ENCODE measurements around the gene MEGF10.
A peak's percentile ranks its signal among the peaks of the same experiment; 100 is the strongest.

Gene MEGF10

GRCh38 chr5:127418367-127418766 lies 127.8 kb downstream of the MEGF10 start:
- no peak for TF ChIP-seq GATA3 (IDR thresholded peaks at IDR 0.05; ENCODE audit: low read depth, low read length)
- no peak for TF ChIP-seq GATA2 (IDR thresholded peaks at IDR 0.05; ENCODE audit: low read depth, low read length)

GRCh38 chr5:127418974-127419682 lies 128.5 kb downstream of the MEGF10 start:
- TF ChIP-seq GATA2 (IDR thresholded peaks at IDR 0.05; ENCODE audit: low read depth, low read length) (no peak), GATA3 (IDR thresholded peaks at IDR 0.05; ENCODE audit: low read depth, low read length) (no peak)

GRCh38 chr5:127419683-127420257 lies 129.2 kb downstream of the MEGF10 start:
- TF ChIP-seq GATA3 (IDR thresholded peaks at IDR 0.05; ENCODE audit: low read depth, low read length), result no peak
- no peak for TF ChIP-seq GATA2 (IDR thresholded peaks at IDR 0.05; ENCODE audit: low read depth, low read length)

- TF ChIP-seq GATA2 (IDR thresholded peaks at IDR 0.05; ENCODE audit: low read depth, low read length) (no peak), GATA3 (IDR thresholded peaks at IDR 0.05; ENCODE audit: low read depth, low read length) (no peak)
Measured at GRCh38 chr5:127420758-127421157, 130.2 kb downstream of the MEGF10 start.

- TF ChIP-seq GATA3 (IDR thresholded peaks at IDR 0.05; ENCODE audit: low read depth, low read length) (no peak), GATA2 (IDR thresholded peaks at IDR 0.05; ENCODE audit: low read depth, low read length) (no peak)
Measured at GRCh38 chr5:127421471-127421870, 130.9 kb downstream of the MEGF10 start.

GRCh38 chr5:127423173-127423798 lies 132.7 kb downstream of the MEGF10 start:
- no peak for TF ChIP-seq GATA2 (IDR thresholded peaks at IDR 0.05; ENCODE audit: low read depth, low read length)
- no peak for TF ChIP-seq GATA3 (IDR thresholded peaks at IDR 0.05; ENCODE audit: low read depth, low read length)

- no peak for TF ChIP-seq GATA2 (IDR thresholded peaks at IDR 0.05; ENCODE audit: low read depth, low read length)
- TF ChIP-seq GATA3 (IDR thresholded peaks at IDR 0.05; ENCODE audit: low read depth, low read length), result no peak
Measured at GRCh38 chr5:127425037-127425436, 134.4 kb downstream of the MEGF10 start.

- peak; percentile 12; the same call in 1 of the 2 replicates for TF ChIP-seq GATA3 (IDR thresholded peaks at IDR 0.05; ENCODE audit: low read depth, low read length)
- peak; percentile 45 for TF ChIP-seq GATA2 (IDR thresholded peaks at IDR 0.05; ENCODE audit: low read depth, low read length)
Measured at GRCh38 chr5:127425868-127426267, 135.3 kb downstream of the MEGF10 start.

- TF ChIP-seq GATA3 (IDR thresholded peaks at IDR 0.05; ENCODE audit: low read depth, low read length) (no peak), GATA2 (IDR thresholded peaks at IDR 0.05; ENCODE audit: low read depth, low read length) (peak; percentile 46)
Measured at GRCh38 chr5:127426661-127427060, 136.1 kb downstream of the MEGF10 start.

GRCh38 chr5:127428276-127428675 lies 137.7 kb downstream of the MEGF10 start:
- TF ChIP-seq GATA3 (IDR thresholded peaks at IDR 0.05; ENCODE audit: low read depth, low read length) (no peak), GATA2 (IDR thresholded peaks at IDR 0.05; ENCODE audit: low read depth, low read length) (no peak)

- TF ChIP-seq GATA2 (IDR thresholded peaks at IDR 0.05; ENCODE audit: low read depth, low read length), result no peak
- no peak for TF ChIP-seq GATA3 (IDR thresholded peaks at IDR 0.05; ENCODE audit: low read depth, low read length)
Measured at GRCh38 chr5:127428748-127429147, 138.2 kb downstream of the MEGF10 start.

- TF ChIP-seq GATA2 (IDR thresholded peaks at IDR 0.05; ENCODE audit: low read depth, low read length) (no peak), GATA3 (IDR thresholded peaks at IDR 0.05; ENCODE audit: low read depth, low read length) (no peak)
Measured at GRCh38 chr5:127429928-127430327, 139.3 kb downstream of the MEGF10 start.

GRCh38 chr5:127430627-127431026 lies 140.0 kb downstream of the MEGF10 start:
- no peak for TF ChIP-seq GATA3 (IDR thresholded peaks at IDR 0.05; ENCODE audit: low read depth, low read length)
- TF ChIP-seq GATA2 (IDR thresholded peaks at IDR 0.05; ENCODE audit: low read depth, low read length), result no peak

- TF ChIP-seq GATA3 (IDR thresholded peaks at IDR 0.05; ENCODE audit: low read depth, low read length), result no peak
- TF ChIP-seq GATA2 (IDR thresholded peaks at IDR 0.05; ENCODE audit: low read depth, low read length), result no peak
Measured at GRCh38 chr5:127431977-127432585, 141.5 kb downstream of the MEGF10 start.
